Stimulated activated CD4-positive, alpha-beta T cell treated with anti-CD3 and anti-CD28 coated beads, Interleukin-4, amount 100 ng/mL, for 48 hours (primary cell): Measurements from ENCODE around the gene C6orf132.
"Not testable (repeated sequence)": the region's sequence is repeated elsewhere in the genome, so short reads cannot be mapped to it uniquely, and the experiment has no call there.

Experiments
- DNase-seq, 2 donors: peaks; one replicate each; pipeline ENCODE4 v3.0.0-alpha.2; 2020; ENCODE audit warnings: low read depth in 2 of 2

The C6orf132 gene

DNA sequence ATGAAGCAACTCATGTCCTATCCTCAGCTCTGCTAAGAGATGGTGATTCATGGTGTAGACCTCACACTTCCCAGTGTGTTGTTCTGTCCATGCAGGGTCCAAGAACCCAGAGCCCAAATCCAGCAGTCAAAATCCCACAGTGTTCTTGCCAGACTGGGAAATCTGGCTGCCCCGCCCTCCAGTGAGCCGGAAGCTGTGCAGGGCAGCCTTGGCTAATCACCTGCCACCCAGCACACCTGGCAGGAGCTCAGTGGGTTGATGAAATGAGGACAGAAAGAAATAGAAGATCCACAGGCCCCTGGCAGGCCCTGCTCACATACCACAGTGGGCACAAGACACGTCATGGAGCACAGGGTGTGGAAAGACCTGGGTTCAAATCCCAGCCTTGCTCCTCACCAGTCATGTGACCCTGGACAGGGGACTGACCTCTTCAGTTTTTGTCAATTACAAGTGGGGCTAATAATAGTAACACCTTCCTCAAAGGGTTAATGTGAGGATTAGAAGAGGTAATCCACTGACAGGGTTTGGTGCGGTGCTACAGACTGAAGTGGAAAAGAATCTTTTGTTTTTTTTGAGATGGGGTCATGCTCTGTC lies 17.1 kb upstream of the C6orf132 start:
- DNase-seq: no peak

DNA sequence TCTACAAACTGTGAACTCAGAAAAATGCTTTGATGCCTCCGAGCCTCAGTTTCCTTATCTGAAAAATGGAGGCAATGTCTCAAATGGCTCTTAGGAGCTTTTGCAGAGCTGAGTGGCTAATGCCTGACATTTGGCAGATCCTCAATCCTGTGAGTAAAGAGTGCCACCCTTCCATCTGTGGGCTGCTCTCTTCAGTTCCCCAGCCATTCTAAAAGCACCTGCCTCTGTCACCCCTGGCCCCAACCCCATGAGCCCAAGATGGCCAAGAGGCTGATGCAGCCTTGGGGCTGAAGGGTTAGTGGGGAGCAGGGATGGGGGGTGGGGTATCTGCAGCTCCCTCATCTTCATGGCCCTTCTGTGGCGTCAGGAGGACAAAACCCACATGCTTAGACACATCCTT lies 16.2 kb upstream of the C6orf132 start:
- DNase-seq: no peak

DNA sequence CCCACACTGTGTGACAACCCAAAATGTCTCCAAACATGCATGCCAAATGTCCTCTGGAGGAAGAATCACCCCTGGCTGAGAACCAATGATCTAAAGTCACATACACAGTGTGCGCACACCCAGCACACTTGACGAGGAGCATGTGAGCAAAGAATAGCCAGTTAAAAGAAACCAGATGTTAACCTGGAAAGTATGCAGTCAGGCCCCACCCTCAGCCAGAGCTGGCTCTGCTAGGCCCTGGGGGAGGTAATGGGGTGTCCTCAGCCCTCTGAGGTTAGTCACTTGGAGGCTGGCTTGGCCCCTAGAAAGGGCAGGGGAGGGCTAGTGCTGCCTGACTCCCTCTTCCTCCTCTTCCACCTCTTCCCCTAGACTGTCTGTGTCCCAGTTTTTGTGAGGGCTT lies 15.6 kb upstream of the C6orf132 start:
- no peak for DNase-seq

DNA sequence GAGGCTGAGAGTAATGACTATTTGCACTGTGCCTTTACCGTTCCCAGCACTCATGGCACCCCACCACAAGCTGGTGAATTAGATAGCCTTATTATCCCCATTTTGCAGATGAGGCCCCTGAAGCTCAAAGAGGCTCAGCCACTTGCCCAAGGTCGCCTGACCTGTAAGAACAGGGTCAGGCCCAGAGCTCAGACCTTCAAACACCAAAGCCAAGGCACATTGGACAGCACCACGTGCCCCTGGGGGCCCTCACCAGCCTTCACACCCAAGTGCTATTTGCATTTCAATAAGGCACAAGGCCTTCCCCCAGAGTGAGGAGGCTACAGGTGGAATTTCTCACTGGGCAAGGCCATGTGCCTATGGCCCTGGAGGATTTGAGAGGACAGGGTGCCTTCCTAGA lies 14.2 kb upstream of the C6orf132 start:
- no peak for DNase-seq

DNA sequence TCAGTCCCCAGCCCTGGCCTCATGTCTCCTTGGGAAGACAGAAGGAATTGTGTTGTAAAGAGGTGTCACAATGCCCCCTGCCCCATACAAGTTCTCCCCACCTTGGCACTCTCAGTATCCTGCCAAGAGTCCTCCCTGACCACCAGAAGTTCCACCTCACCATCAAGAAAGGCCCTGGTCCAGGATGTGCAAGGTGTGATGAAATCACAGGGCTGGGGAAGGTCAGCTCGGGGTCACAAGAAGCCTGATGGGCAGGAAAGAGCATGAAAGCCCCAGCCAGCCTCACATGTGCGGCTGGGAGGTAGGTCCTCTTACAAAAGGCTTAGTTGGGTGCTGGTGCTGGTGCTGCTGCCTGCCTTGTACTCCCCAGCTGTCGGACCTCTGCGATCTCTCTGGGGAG lies 12.9 kb upstream of the C6orf132 start:
- no peak for DNase-seq

DNA sequence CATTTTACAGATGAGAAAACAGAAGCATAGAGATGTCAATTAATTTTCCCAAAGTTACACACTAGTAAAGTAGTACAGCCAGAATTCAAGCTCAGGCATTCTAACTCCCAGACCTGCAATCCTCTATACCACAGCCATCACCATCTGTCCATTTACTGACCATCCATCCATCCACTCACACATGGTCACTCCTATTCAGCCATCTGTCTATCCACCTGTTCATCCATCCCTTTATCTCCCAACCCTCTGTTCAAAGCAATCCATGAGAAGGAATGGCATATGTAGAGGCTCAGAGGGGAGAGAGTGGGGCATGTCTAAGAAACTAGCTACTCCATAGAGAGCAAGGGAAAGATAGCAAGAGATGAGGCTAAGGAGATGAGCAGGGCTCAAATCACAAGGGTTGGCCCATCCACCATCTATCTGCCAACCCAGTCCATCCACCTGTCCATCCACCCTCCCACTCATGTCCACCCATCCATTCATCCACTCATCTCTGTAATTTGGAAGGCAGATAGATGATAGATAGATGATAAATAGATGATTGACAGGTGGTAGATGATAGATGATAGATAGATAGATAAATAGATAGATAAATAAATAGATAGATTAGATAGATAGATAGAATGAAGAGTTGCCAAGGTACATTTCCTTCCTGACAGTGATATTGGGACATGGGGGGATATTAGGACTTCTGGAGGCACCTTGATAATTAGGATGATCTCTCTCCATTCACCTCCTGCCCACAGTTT lies 12.2 kb upstream of the C6orf132 start:
- no peak for DNase-seq

DNA sequence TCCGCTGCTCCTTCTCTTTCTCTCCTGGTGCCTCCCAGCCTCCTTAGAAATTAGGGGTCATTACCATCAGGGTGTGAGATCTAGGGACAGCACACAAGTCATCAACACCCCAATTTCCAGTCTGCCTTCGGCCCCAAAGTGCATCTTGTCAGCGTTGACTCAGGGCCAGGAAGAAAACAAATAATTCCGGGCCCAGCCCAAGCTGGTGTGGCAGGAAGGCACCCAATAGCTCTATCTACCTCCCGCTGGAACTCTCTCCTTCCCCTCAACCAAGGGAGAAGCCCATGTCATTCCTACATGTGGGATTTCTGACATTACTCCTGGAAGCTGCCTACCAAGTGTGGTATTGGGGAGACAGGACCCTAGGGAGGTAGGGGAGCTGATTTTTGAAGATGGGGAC lies 11.5 kb upstream of the C6orf132 start:
- no peak for DNase-seq

DNA sequence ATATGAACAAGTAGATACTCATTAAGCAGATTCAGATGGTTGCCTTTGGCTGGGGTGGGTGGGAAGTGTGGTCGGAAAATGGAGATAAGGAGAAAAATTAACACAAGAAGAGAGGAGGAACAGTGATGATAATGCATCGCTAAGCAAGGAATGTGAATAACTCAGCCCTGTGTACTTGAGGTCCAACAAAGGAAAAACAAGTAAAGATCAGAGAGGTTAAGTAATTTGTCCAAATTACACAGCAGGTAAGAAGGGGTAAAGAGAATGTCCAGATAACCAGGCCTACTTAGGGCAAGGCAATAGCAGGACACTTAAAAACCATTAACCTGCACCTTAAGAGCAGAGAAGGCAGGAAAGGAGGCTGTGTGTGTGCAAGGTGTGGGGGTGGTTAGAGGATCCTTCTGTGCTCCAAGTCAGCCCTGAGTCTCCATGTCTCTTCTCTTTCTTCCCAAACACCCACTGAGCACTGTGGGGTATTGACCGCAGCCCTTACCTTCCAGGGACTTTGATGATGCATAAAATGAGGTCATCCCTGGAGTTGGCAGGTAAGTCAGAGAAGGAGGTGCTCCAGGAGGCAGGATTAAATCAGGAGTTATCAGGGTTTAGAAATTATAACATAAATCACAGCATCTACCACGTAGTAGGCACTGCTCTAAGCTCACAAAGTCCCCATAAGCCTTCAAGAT lies 10.3 kb upstream of the C6orf132 start:
- DNase-seq: not testable (repeated sequence)

DNA sequence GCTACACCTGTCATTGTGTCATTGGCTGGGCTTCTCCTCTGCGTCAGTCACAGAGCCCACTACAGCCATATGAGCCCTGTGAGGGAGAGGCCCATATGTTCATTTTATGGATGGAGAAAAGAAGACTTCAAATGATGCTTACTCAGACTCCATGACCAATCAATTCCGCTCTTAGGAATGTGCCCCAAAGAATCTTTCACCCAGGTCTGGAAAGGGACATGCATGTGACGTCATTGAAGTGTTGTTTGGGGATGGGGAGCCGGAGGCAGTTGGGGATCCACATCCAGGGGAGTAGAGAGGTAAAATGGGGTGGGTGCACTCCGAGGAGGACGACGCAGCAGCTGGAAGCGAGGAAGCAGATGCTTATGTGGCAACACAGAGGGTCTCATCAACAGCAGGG lies 9.6 kb upstream of the C6orf132 start:
- DNase-seq: no peak

DNA sequence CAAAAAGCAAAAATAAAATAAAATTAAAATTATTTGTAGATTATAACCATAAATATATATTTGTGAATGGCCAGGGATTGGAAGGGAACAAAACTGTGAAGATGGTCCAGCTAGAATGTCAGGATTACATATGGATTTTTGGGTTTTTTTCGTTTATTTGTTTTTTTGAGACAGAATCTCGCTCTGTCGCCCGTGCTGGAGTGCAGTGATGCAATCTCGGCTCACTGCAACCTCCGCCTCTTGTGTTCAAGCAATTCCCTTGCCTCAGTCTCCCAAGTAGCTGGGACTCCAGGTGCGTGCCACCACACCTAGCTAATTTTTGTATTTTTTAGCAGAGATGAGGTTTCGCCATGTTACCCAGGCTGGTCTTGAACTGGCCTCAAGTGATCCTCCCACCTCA lies 7.8 kb upstream of the C6orf132 start:
- DNase-seq: no peak

DNA sequence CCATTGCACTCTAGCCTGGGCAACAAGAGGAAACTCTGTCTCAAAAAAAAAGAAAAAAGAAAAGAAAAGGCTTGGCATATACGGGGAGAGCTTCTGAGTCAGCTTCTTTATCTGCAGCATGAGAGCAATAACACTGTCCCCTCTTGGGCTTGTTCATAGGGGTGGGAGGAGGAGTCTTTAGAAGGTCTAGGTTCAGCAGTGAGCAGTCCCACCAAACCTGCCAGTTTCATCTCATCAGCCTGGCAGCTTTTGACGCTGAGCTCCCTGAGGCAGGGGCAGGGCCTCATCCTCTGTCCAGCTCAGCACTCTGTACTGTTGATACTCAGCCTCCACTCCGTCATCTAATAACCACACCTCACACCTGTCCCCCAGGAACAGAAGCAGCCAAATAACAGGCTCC lies 5.6 kb upstream of the C6orf132 start:
- DNase-seq: no peak

DNA sequence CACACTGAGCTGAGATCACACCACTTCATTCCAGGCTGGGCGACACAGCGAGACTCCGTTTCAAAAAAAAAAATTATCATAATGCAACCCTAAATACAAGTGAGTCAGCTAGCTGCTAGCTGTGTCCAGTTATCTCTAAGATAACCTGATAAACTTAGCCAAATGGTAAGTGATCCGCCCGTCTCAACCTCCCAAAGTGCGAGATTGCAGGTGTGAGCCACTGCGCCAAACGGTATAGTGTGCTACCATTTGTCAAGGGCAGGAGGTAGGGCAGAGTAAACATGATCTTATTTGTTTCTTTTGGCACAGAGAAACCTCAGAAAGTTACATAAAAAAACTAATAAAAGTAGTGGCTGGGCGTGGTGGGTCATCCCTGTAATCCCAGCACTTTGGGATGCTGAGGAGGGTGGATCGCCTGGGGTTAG lies 4.7 kb upstream of the C6orf132 start:
- DNase-seq: no peak

DNA sequence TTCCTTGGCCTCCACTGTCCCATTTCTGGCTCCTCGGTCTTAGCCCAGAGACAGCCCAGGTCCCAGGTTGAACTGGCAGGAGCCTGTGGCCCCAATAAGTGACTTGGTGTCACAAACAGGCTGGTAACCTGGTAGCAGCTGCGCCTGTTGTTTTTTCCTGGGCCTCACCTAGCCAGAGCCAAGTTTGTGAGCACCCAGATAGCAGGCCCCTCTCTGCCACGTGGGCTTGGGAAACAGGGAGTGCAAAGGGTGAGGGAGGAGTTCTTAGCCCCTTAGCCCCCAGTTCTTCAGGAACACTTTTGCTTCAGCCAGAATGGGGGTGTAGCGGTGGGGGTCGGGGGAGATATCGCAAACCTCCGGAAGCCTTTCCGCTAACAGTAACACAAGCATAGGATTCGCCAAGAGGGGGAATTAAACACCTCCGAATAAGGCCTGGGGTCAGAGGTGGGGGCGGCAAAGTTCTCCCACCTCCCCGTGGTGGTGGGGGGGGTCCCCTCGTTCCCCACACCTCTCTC lies 760 bp downstream of the C6orf132 start:
- no peak for DNase-seq

DNA sequence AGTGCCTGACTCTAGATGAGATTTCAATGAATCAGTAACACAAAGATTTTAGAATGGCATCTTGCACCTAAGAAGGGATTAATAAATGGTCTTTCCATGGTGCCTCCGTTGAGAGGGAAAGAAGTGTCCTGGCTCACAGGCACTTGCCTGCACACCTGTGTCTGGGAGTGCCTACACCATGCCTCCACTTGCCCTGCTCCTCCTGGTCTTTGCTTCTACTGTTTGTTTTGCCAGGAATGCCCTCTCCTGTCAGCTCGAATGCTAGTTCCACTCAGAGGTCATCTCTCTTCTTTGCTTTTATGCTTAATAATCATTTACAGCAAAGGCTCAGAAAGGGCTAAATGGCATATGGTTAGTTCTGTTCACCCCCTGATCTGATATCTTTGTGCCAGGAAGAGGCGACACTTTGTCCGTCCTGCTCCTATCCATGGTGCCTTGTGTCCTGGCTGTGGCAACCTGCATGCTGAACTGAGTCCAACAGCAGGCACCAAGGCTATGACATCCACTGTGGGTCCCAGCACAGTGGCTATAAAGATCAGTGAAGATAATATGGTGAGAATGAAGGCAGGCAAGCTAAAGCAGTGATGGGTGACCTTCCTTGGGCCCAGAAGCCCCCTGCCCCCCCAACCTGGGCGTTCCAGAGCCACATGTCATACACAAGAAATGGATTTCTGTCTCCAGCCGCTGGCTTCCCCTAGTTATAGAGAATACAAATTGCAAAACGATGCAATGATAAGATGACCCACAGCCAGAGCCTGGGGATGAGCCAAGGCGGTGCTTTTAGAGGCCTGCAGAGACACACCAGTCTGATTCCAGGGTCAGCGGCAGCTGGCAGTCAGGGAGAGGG lies 1.4 kb downstream of the C6orf132 start:
- DNase-seq: no peak

DNA sequence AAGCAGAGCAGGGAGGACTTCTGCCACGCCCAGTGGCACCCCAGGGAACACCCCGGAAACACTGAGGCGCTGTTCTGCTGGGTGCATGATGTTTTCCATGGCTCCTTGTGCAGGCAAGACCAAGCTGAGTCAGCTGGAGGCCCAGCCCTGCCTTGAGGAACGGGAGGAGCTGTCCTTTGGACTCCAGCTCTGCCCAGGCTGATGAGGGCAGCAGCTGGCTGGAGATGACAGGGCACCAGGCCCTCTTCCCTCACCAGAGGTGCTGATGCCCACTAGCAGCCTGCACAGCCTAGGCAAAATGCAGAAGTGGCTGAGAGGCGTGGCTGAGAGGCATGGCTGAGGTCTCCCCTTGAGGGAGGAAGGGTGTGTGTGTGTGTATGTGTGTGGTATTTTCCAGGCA lies 2.4 kb downstream of the C6orf132 start:
- DNase-seq: no peak

DNA sequence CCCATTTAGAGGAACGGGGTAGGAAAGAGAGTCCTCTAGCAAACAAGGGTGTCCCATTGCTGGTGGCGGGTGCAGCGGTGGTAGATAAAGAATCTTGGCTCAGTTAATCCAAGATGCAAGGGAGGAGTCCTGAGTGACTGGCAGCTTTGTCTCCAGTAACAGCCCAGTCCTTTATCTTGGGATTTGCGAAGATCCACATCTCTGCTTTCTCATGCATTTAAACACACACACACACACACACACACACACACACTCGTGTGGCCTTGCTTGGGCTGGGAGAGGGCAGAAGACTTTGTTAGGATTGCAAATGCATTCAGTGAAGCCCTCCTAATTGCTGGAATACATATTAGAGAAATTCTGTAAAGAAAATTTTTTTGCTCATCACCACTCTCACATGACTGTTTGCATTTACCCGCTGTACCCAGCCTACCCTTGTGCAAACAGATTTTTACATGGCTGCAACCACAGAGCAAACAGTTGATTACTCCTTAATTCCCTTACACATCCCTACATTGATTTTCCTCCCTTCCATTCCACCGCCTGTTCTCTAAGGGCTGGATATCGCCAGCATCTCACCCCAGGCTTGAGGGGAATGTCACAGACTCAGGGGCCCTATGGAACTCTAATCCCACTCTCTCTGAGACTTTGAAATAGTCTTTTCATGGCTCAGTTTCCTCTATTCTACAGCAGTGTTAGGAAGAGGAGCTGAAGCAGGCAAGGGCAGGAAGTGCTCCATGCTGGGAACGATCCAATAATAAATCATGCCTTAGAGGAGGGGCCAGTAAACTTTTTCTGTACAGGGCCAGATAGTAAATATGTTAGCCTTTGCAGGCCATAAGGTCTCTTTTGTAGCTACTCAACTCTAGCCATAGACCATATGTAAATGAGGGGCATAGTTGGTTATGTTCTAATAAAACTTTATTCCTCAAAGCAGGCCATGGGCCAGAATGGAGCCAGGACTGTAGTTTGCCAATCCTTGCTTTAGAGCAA lies 3.5 kb downstream of the C6orf132 start:
- DNase-seq: no peak

DNA sequence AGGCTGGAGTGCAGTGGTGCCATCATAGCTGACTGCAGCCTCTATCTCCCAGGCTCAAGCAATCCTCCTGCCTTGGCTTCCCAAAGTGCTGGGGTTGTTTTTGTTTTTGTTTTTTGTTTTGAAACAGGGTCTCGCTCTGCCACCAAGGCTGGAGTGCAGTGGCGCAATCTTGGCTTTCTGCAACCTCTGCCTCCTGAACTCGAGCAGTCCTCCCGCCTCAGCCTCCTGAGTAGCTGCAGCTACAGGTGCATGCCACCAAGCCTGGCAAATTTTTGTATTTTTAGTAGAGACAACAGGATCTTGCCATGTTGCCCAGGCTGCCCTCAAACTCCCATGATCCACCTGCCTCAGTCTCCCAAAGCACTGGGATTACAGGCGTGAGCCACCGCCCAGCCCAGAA lies 4.2 kb downstream of the C6orf132 start:
- no peak for DNase-seq

DNA sequence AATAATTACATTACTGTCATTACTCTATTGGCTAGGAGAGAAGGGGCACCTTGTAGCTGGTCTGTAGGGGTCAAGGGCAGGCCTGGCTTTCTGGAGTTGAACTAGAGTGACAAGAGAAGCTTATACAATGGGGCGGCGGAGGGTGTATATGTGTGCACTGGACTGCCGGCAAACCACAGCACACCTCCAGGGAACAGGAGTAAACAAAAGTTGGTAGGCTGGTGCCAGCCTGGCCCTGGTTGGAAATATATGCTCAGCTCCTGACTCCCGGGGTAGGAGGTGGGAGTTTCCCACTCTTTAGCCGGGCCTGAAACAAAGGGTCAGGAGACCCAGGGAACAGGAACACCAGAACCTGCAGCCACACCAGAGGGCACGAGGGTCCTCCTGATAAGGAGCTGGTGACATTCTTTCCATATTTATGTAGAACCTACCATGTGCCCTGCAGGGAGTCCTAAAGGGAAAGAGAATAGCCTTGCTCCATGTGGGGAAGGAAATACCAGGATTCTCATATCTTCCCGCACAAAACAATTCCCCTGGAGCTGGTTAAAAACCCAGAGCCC lies 5.1 kb downstream of the C6orf132 start:
- no peak for DNase-seq

DNA sequence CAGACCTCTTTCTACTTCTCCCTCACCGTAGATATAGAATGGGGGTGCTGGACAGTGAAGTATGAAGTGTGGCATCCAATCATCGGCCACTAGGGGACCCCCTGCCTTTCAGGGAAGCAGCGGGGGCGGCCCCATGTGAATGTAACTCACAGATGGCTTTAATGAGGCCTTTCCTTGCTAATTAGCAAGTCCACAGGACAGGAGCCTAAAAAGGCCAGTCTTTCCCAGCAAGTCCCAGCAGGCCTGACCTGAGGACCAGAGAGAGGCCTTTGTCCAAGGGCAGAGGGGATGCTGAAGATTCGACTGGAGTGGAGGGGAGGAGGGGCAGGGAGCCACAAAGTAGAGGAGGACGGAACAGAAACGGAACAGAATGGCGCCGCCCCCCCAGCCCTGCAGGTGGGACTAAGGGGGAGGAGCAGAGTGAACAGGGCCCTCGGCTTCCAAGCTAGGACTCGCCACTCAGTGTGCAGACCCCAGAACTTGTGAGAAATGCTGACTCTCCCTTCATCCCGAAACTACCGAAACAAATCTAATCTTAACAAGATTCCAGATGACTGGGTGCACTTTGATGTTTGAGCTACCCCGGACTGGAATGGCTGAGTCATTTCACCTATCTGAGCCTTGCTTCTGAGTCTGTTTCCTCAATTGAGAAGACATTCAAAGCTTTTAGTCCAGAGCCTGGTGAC lies 5.8 kb downstream of the C6orf132 start:
- peak; percentile 11 to 20 for DNase-seq

DNA sequence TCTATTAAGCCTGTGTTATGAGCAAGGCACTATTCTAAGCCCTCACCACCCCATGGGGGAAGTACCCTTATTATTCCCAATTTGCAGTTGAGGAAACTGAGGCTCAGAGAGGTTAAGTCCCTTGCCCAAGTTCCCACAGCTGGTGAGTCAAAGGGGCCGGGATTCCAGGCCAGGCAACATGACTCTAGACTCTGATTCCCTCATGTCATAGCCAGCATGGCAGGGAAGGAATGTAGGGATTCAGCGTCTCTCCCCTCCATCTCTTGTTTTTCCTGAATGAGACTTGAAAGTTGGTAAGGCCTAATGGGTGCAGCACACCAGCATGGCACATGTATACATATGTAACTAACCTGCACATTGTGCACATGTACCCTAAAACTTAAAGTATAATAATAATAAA lies 6.7 kb downstream of the C6orf132 start:
- DNase-seq: no peak
